Large intestine (tissue), 3 donors: ENCODE results near the gene HOXB4. TPM values are rescaled to one million over a fixed set of nuclear protein-coding genes. Genes with fewer than 3 reads are reported as not detected.
A peak's percentile ranks its signal among the peaks of the same experiment; 100 is the strongest.

Source experiments
- DNase-seq, 2 donors: peaks; one replicate each; pipeline versions ENCODE4 v3.0.0 to v3.0.0-alpha.2; 2013
- H3K27ac ChIP-seq: one replicate; pipeline ENCODE4 v1.5.1; 2013; ENCODE audit warnings: low read length
- H3K27me3 ChIP-seq: 2 replicates; pipeline ENCODE4 v1.6.1; 2013; ENCODE audit warnings: low read length; ENCODE audit not compliant: control insufficient read depth, insufficient read depth
- H3K36me3 ChIP-seq: 2 replicates; pipeline ENCODE4 v1.6.1; 2013; ENCODE audit warnings: low read length; ENCODE audit not compliant: control insufficient read depth, insufficient read depth
- H3K4me1 ChIP-seq: one replicate; pipeline ENCODE4 v1.6.1; 2013; ENCODE audit warnings: low read length; ENCODE audit not compliant: control insufficient read depth, insufficient read depth
- H3K4me3 ChIP-seq: one replicate; pipeline ENCODE4 v1.5.1; 2013; ENCODE audit warnings: low read length
- H3K9me3 ChIP-seq: one replicate; pipeline ENCODE4 v1.6.1; 2013; ENCODE audit warnings: mild to moderate bottlenecking, low read depth, low read length, moderate library complexity; ENCODE audit not compliant: control insufficient read depth
- WGBS: methylation state at CpG from one replicate; pipeline ENCODE4 v1.1.5; 2013; ENCODE audit warnings: low lambda C conversion rate; ENCODE audit not compliant: insufficient coverage; 5-methylcytosine and 5-hydroxymethylcytosine counted together
- polyA plus RNA-seq: library from polyadenylated mRNA; unstranded; fragments of 120-200 nt; gene quantifications from one replicate; pipeline ENCODE4 v1.2.1, GENCODE V29; 2013

HOXB4 gene
- polyA plus RNA-seq, 1 donor: 5.9 TPM

- H3K4me1 ChIP-seq: peaks cover 33% of the 10 kb centered on the region
- no peak for DNase-seq
- peaks cover 7% of the 10 kb centered on the region for H3K36me3 ChIP-seq
- peaks cover 80% of the 10 kb centered on the region for H3K27me3 ChIP-seq
- WGBS: no CpG with 5 or more reads among the region's 5 CpGs
- peaks cover 3% of the 10 kb centered on the region for H3K9me3 ChIP-seq
- H3K4me3 ChIP-seq: no peak overlapping the region
- peak overlapping the region; percentile 64 for H3K27ac ChIP-seq
These were observed 15.2 kb downstream of the HOXB4 start for GRCh38 chr17:48562934-48563333.

GRCh38 chr17:48561884-48562810 lies 16.0 kb downstream of the HOXB4 start:
- Histone ChIP-seq H3K27ac (peak overlapping the region; percentile 64), H3K4me3 (no peak overlapping the region), H3K27me3 (peaks cover 80% of the 10 kb centered on the region), H3K4me1 (peaks cover 30% of the 10 kb centered on the region), H3K36me3 (peaks cover 7% of the 10 kb centered on the region), H3K9me3 (peaks cover 3% of the 10 kb centered on the region)
- no peak for DNase-seq
- 73% methylated on average over 3 of the region's 15 CpGs for WGBS

- DNase-seq: no peak
- Histone ChIP-seq H3K4me3 (no peak overlapping the region), H3K27me3 (peaks cover 74% of the 10 kb centered on the region), H3K36me3 (peaks cover 7% of the 10 kb centered on the region), H3K27ac (peak overlapping the region; percentile 65), H3K9me3 (peaks cover 3% of the 10 kb centered on the region), H3K4me1 (peaks cover 30% of the 10 kb centered on the region)
- 57% methylated on average over 1 of the region's 14 CpGs for WGBS
These were observed 18.0 kb downstream of the HOXB4 start for GRCh38 chr17:48559840-48560817.

- H3K4me3 ChIP-seq: no peak overlapping the region
- H3K36me3 ChIP-seq: peaks cover 7% of the 10 kb centered on the region
- no peak for DNase-seq
- H3K4me1 ChIP-seq: peaks cover 28% of the 10 kb centered on the region
- H3K27me3 ChIP-seq: peaks cover 74% of the 10 kb centered on the region
- peaks cover 4% of the 10 kb centered on the region for H3K9me3 ChIP-seq
- WGBS: no CpG with 5 or more reads among the region's 16 CpGs
- H3K27ac ChIP-seq: peak overlapping the region; percentile 65
These were observed 18.9 kb downstream of the HOXB4 start for GRCh38 chr17:48559122-48559839.

GRCh38 chr17:48558831-48559121 lies 19.4 kb downstream of the HOXB4 start:
- H3K36me3 ChIP-seq: peaks cover 7% of the 10 kb centered on the region
- peak overlapping the region; percentile 65 for H3K27ac ChIP-seq
- WGBS: 100% methylated on average over 1 of the region's 2 CpGs
- no peak overlapping the region for H3K4me3 ChIP-seq
- peaks cover 26% of the 10 kb centered on the region for H3K4me1 ChIP-seq
- peaks cover 4% of the 10 kb centered on the region for H3K9me3 ChIP-seq
- no peak for DNase-seq
- peaks cover 76% of the 10 kb centered on the region for H3K27me3 ChIP-seq

- Histone ChIP-seq H3K9me3 (peaks cover 4% of the 10 kb centered on the region), H3K27ac (peak overlapping the region; percentile 65), H3K36me3 (peaks cover 7% of the 10 kb centered on the region), H3K4me3 (no peak overlapping the region), H3K27me3 (peaks cover 73% of the 10 kb centered on the region), H3K4me1 (peaks cover 20% of the 10 kb centered on the region)
- no peak for DNase-seq
- no CpG with 5 or more reads among the region's 13 CpGs for WGBS
These were observed 19.9 kb downstream of the HOXB4 start for GRCh38 chr17:48558057-48558830.

- 100% methylated on average over 1 of the region's 7 CpGs for WGBS
- peaks cover 23% of the 10 kb centered on the region for H3K4me1 ChIP-seq
- no peak for DNase-seq
- peak overlapping the region; percentile 65 for H3K27ac ChIP-seq
- peaks cover 9% of the 10 kb centered on the region for H3K36me3 ChIP-seq
- no peak overlapping the region for H3K4me3 ChIP-seq
- peaks cover 71% of the 10 kb centered on the region for H3K27me3 ChIP-seq
- peaks cover 4% of the 10 kb centered on the region for H3K9me3 ChIP-seq
These were observed 21.4 kb downstream of the HOXB4 start for GRCh38 chr17:48556576-48557401.

- H3K27me3 ChIP-seq: peaks cover 73% of the 10 kb centered on the region
- peak overlapping the region; percentile 65 for H3K27ac ChIP-seq
- WGBS: no CpG with 5 or more reads among the region's 5 CpGs
These were observed 21.9 kb downstream of the HOXB4 start for GRCh38 chr17:48556229-48556575.

More at GRCh38 chr17:48556229-48556575, 21.9 kb downstream of the HOXB4 start:
- no peak for DNase-seq
- H3K4me3 ChIP-seq: no peak overlapping the region
- peaks cover 4% of the 10 kb centered on the region for H3K9me3 ChIP-seq
- peaks cover 20% of the 10 kb centered on the region for H3K4me1 ChIP-seq
- peaks cover 5% of the 10 kb centered on the region for H3K36me3 ChIP-seq
